ENCODE measurements around the gene KRTAP10-2.

The KRTAP10-2 gene

GRCh38 chr21:44511219-44511937 is 39.9 kb downstream of the KRTAP10-2 start:
- no peak overlapping the region for H3K27ac ChIP-seq (ENCODE audit: extremely low read depth, low read depth, low read length)
- no peaks in the 10 kb centered on the region for H3K9me3 ChIP-seq (ENCODE audit: control insufficient read depth, insufficient read depth, low read depth, low read length)
- no peak overlapping the region for H3K4me3 ChIP-seq (ENCODE audit: low read depth, low read length)
- H3K4me1 ChIP-seq (ENCODE audit: control insufficient read depth, insufficient read depth, low read length), result no peaks in the 10 kb centered on the region; the same call in 1 of the 2 replicates
- TF ChIP-seq ZFHX2 (tag by site-specific recombination; conservative IDR thresholded peaks at IDR 0.05), result peak; percentile 50; the same call in 1 of the 2 replicates
- no peak for TF ChIP-seq ATF2 (tag by site-specific recombination; IDR thresholded peaks at IDR 0.05; ENCODE audit: low read depth)
- no peaks in the 10 kb centered on the region for H3K36me3 ChIP-seq (ENCODE audit: control insufficient read depth in 2 of 2, insufficient read depth in 1 of 2, low read length in 2 of 2)
- CTCF ChIA-PET, result interaction anchor here (0.6 to 3.7 kb wide), 39 partner anchors 8 to 626 kb away, joined by 3 to 43 read pairs (median 4); partner anchors contain the start of gene UBE2G2
- POLR2A ChIA-PET, result interaction anchor here (0.5 to 1.4 kb wide), 3 partner anchors 381 to 777 kb away, joined by 3 to 4 read pairs (median 3); partner anchors contain the start of genes POFUT2 and SLX9

GRCh38 chr21:44510508-44511218 is 40.6 kb downstream of the KRTAP10-2 start:
- H3K4me1 ChIP-seq (ENCODE audit: control insufficient read depth, insufficient read depth, low read length), result no peaks in the 10 kb centered on the region; the same call in 1 of the 2 replicates
- peak overlapping the region; percentile 35 for H3K4me3 ChIP-seq (ENCODE audit: low read depth, low read length)
- H3K36me3 ChIP-seq (ENCODE audit: control insufficient read depth in 2 of 2, insufficient read depth in 1 of 2, low read length in 2 of 2), result no peaks in the 10 kb centered on the region
- no peak overlapping the region for H3K27ac ChIP-seq (ENCODE audit: extremely low read depth, low read depth, low read length)
- no peaks in the 10 kb centered on the region for H3K9me3 ChIP-seq (ENCODE audit: control insufficient read depth, insufficient read depth, low read depth, low read length)
- ChIA-PET POLR2A (interaction anchor here (0.5 to 1.4 kb wide), 3 partner anchors 382 to 777 kb away, joined by 3 to 4 read pairs (median 3); partner anchors contain the start of genes POFUT2 and SLX9), CTCF (interaction anchor here (0.6 to 3.7 kb wide), 53 partner anchors 9 to 793 kb away, joined by 3 to 43 read pairs (median 4); partner anchors contain the start of gene UBE2G2)
- 0 out of 2 replicates have a peak, but pooled peaks have one; percentile 61 for TF ChIP-seq ZFP69B (tag by site-specific recombination; IDR thresholded peaks at IDR 0.05)
- TF ChIP-seq ZNF513 (tag by site-specific recombination; IDR thresholded peaks at IDR 0.05), result no peak; the same call in 1 of the 2 replicates
- no peak for TF ChIP-seq ZNF549 (tag by site-specific recombination; IDR thresholded peaks at IDR 0.05)
- TF ChIP-seq ZNF692 (tag by site-specific recombination; IDR thresholded peaks at IDR 0.05), result peak; percentile 77
- TF ChIP-seq ZEB2 (tag by site-specific recombination; IDR thresholded peaks at IDR 0.05), result peak; percentile 85
- TF ChIP-seq ZBTB17 (tag by site-specific recombination; IDR thresholded peaks at IDR 0.05), result peak; percentile 60
- peak; percentile 86 for TF ChIP-seq GLIS1 (tag by site-specific recombination; IDR thresholded peaks at IDR 0.05)
- 0 out of 2 replicates have a peak, but pooled peaks have one; percentile 35 for TF ChIP-seq PBX3 (CRISPR knock-in tag; IDR thresholded peaks at IDR 0.05)
- TF ChIP-seq ZNF600 (tag by site-specific recombination; IDR thresholded peaks at IDR 0.05), result 0 out of 2 replicates have a peak, but pooled peaks have one; percentile 18
- TF ChIP-seq SCRT2 (tag by site-specific recombination; IDR thresholded peaks at IDR 0.05), result peak; percentile 99
- peak; percentile 87 for TF ChIP-seq PATZ1 (tag by site-specific recombination; IDR thresholded peaks at IDR 0.05)
- TF ChIP-seq ZNF335 (tag by site-specific recombination; conservative IDR thresholded peaks at IDR 0.05), result peak; percentile 53
- 0 out of 2 replicates have a peak, but pooled peaks have one; percentile 29 for TF ChIP-seq ZNF629 (tag by site-specific recombination; IDR thresholded peaks at IDR 0.05)
- TF ChIP-seq ZNF654 (tag by site-specific recombination; IDR thresholded peaks at IDR 0.05; ENCODE audit: low read depth), result peak; percentile 74
- TF ChIP-seq BCL11B (tag by site-specific recombination; IDR thresholded peaks at IDR 0.05; ENCODE audit: low read depth), result no peak
- 0 out of 2 replicates have a peak, but pooled peaks have one; percentile 8 for TF ChIP-seq PRDM10 (tag by site-specific recombination; IDR thresholded peaks at IDR 0.05)
- TF ChIP-seq ZNF239 (tag by site-specific recombination; IDR thresholded peaks at IDR 0.05), result no peak

Measured in HEK293 (cell line).